HEK293 (cell line): Measurements from ENCODE around the gene ANKRA2.

Experiments used
- GFI1B ChIP-seq: fragments of 450-650 bp; formaldehyde crosslinking; IDR thresholded peaks from 2 replicates; pipeline ENCODE4 v1.5.1; 2016; ENCODE audit warnings: missing biosample characterization, missing genetic modification characterization
- SP2 ChIP-seq: fragments of 450-650 bp; formaldehyde crosslinking; IDR thresholded peaks from 2 replicates; pipeline ENCODE4 v1.5.1; 2016; ENCODE audit warnings: missing biosample characterization, missing genetic modification characterization
- ZFHX2 ChIP-seq: fragments of 450-650 bp; formaldehyde crosslinking; conservative IDR thresholded peaks from 2 replicates; pipeline ENCODE4 v1.5.1; 2016; ENCODE audit warnings: missing biosample characterization, missing genetic modification characterization
- ZNF133 ChIP-seq: fragments of 450-650 bp; formaldehyde crosslinking; IDR thresholded peaks from 2 replicates; pipeline ENCODE4 v1.5.1; 2016; ENCODE audit warnings: missing biosample characterization, missing genetic modification characterization
- ZNF223 ChIP-seq: fragments of 450-650 bp; formaldehyde crosslinking; IDR thresholded peaks from 2 replicates; pipeline ENCODE4 v1.5.1; 2016; ENCODE audit warnings: missing biosample characterization, missing genetic modification characterization
- ZNF292 ChIP-seq: fragments of 450-650 bp; formaldehyde crosslinking; IDR thresholded peaks from 2 replicates; pipeline ENCODE4 v1.5.1; 2016; ENCODE audit warnings: low read depth, missing biosample characterization, missing genetic modification characterization, borderline replicate concordance
- ZNF335 ChIP-seq: fragments of 450-650 bp; formaldehyde crosslinking; conservative IDR thresholded peaks from 2 replicates; pipeline ENCODE4 v1.5.1; 2016; ENCODE audit warnings: missing biosample characterization, missing genetic modification characterization
- ZNF404 ChIP-seq: fragments of 450-650 bp; formaldehyde crosslinking; IDR thresholded peaks from 2 replicates; pipeline ENCODE4 v1.5.1; 2017; ENCODE audit warnings: missing biosample characterization, missing genetic modification characterization
- ZNF548 ChIP-seq: fragments of 450-650 bp; formaldehyde crosslinking; IDR thresholded peaks from 2 replicates; pipeline ENCODE4 v1.5.1; 2016; ENCODE audit warnings: missing biosample characterization, missing genetic modification characterization
- ZNF560 ChIP-seq: fragments of 450-650 bp; formaldehyde crosslinking; IDR thresholded peaks from 2 replicates; pipeline ENCODE4 v1.5.1; 2017; ENCODE audit warnings: missing biosample characterization, missing genetic modification characterization, borderline replicate concordance
- ZNF561 ChIP-seq: fragments of 450-650 bp; IDR thresholded peaks from 2 replicates; pipeline ENCODE4 v1.5.1; 2018; ENCODE audit warnings: missing biosample characterization, missing genetic modification characterization, borderline replicate concordance
- ZNF658 ChIP-seq: fragments of 450-650 bp; formaldehyde crosslinking; IDR thresholded peaks from 2 replicates; pipeline ENCODE4; 2016; ENCODE audit warnings: missing biosample characterization, missing genetic modification characterization
- ZSCAN16 ChIP-seq: fragments of 450-650 bp; formaldehyde crosslinking; IDR thresholded peaks from 2 replicates; pipeline ENCODE4 v1.5.1; 2016; ENCODE audit warnings: missing biosample characterization, missing genetic modification characterization
- ZSCAN23 ChIP-seq: fragments of 450-650 bp; formaldehyde crosslinking; IDR thresholded peaks from 2 replicates; pipeline ENCODE4 v1.5.1; 2016; ENCODE audit warnings: missing biosample characterization, missing genetic modification characterization
- TF ChIP-seq, protein P1 (sequence below): fragments of 450-650 bp; formaldehyde crosslinking; IDR thresholded peaks from 2 replicates; pipeline ENCODE4 v1.5.1; 2016; ENCODE audit warnings: missing biosample characterization, missing genetic modification characterization
- TF ChIP-seq, protein P2 (sequence below): fragments of 450-650 bp; formaldehyde crosslinking; conservative IDR thresholded peaks from 2 replicates; pipeline ENCODE4 v1.5.1; 2016; ENCODE audit warnings: low read depth, missing biosample characterization, missing genetic modification characterization
- TF ChIP-seq, protein P3 (sequence below): fragments of 450-650 bp; formaldehyde crosslinking; IDR thresholded peaks from 2 replicates; pipeline ENCODE4 v1.5.1; 2016; ENCODE audit warnings: missing biosample characterization, missing genetic modification characterization

ANKRA2 gene

DNA sequence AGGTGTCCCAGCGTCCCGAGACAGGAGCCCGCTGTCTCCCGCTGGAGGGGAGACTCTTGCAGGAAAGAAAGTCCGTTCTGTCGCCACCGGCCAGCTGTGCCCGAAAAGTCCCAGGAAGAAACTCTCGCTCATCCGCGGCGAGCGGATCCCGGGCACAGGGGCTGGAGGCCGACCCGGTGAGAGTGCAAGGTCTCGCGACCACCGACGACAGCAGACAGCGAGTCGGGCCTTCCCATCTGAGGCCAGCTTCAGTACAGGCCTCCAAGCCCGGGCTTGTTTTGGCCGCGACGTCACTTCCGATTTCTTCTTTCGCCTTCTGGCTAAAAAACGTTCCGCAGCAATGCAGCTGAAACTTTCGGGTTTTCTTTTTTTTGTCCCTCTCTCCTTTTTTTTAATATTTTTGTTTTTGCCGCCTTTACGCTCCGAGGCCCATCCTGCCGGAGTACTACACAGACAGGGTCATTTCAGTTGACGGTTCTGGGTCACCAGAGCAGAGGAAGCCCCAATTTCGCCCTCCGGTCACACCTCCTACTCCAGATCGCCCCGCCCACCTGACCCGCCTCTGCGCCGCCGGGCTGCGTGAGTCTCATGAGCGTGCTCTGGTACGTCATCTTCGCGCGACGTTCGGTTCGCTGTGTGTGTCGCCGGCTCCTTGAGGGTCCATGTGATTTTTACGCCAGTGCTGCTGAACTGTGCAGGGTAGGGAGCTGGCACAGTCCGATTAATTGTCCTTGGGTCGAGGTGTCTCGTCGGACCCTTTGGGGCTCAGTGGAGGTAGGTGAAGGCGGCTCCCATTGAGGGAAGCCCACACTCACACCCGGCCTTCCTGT is at the start of gene ANKRA2, which contains the start of gene UTP15 (continued):
- TF ChIP-seq ZNF133 (tag by site-specific recombination) (no peak), ZSCAN23 (0 out of 2 replicates have a peak, but pooled peaks have one; percentile 7), ZNF560 (tag by site-specific recombination) (no peak), ZSCAN16 (tag by site-specific recombination) (no peak), ZNF548 (no peak), GFI1B (tag by site-specific recombination) (no peak), ZNF658 (no peak), ZNF223 (tag by site-specific recombination) (no peak), ZNF292 (tag by site-specific recombination) (no peak), ZNF561 (tag by site-specific recombination) (peak; percentile 64; the same call in 1 of the 2 replicates), ZNF404 (no peak), SP2 (tag by site-specific recombination) (peak; percentile 92), ZNF335 (peak; percentile 98), ZFHX2 (tag by site-specific recombination) (peak; percentile 94)
- TF ChIP-seq, protein P1, sequence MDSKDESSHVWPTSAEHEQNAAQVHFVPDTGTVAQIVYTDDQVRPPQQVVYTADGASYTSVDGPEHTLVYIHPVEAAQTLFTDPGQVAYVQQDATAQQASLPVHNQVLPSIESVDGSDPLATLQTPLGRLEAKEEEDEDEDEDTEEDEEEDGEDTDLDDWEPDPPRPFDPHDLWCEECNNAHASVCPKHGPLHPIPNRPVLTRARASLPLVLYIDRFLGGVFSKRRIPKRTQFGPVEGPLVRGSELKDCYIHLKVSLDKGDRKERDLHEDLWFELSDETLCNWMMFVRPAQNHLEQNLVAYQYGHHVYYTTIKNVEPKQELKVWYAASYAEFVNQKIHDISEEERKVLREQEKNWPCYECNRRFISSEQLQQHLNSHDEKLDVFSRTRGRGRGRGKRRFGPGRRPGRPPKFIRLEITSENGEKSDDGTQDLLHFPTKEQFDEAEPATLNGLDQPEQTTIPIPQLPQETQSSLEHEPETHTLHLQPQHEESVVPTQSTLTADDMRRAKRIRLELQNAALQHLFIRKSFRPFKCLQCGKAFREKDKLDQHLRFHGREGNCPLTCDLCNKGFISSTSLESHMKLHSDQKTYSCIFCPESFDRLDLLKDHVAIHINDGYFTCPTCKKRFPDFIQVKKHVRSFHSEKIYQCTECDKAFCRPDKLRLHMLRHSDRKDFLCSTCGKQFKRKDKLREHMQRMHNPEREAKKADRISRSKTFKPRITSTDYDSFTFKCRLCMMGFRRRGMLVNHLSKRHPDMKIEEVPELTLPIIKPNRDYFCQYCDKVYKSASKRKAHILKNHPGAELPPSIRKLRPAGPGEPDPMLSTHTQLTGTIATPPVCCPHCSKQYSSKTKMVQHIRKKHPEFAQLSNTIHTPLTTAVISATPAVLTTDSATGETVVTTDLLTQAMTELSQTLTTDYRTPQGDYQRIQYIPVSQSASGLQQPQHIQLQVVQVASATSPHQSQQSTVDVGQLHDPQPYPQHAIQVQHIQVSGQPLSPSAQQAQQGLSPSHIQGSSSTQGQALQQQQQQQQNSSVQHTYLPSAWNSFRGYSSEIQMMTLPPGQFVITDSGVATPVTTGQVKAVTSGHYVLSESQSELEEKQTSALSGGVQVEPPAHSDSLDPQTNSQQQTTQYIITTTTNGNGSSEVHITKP (tag by site-specific recombination), result peak; percentile 88
- TF ChIP-seq, protein P2, sequence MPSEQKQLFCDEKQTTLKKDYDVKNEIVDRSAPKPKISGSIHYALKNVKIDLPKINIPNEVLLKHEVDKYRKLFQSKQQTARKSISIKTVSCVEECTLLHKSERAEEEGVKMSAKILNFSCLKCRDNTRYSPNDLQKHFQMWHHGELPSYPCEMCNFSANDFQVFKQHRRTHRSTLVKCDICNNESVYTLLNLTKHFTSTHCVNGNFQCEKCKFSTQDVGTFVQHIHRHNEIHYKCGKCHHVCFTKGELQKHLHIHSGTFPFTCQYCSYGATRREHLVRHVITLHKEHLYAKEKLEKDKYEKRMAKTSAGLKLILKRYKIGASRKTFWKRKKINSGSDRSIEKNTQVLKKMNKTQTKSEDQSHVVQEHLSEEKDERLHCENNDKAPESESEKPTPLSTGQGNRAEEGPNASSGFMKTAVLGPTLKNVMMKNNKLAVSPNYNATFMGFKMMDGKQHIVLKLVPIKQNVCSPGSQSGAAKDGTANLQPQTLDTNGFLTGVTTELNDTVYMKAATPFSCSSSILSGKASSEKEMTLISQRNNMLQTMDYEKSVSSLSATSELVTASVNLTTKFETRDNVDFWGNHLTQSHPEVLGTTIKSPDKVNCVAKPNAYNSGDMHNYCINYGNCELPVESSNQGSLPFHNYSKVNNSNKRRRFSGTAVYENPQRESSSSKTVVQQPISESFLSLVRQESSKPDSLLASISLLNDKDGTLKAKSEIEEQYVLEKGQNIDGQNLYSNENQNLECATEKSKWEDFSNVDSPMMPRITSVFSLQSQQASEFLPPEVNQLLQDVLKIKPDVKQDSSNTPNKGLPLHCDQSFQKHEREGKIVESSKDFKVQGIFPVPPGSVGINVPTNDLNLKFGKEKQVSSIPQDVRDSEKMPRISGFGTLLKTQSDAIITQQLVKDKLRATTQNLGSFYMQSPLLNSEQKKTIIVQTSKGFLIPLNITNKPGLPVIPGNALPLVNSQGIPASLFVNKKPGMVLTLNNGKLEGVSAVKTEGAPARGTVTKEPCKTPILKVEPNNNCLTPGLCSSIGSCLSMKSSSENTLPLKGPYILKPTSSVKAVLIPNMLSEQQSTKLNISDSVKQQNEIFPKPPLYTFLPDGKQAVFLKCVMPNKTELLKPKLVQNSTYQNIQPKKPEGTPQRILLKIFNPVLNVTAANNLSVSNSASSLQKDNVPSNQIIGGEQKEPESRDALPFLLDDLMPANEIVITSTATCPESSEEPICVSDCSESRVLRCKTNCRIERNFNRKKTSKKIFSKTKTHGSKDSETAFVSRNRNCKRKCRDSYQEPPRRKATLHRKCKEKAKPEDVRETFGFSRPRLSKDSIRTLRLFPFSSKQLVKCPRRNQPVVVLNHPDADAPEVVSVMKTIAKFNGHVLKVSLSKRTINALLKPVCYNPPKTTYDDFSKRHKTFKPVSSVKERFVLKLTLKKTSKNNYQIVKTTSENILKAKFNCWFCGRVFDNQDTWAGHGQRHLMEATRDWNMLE (tag by site-specific recombination), result no peak
- TF ChIP-seq, protein P3, sequence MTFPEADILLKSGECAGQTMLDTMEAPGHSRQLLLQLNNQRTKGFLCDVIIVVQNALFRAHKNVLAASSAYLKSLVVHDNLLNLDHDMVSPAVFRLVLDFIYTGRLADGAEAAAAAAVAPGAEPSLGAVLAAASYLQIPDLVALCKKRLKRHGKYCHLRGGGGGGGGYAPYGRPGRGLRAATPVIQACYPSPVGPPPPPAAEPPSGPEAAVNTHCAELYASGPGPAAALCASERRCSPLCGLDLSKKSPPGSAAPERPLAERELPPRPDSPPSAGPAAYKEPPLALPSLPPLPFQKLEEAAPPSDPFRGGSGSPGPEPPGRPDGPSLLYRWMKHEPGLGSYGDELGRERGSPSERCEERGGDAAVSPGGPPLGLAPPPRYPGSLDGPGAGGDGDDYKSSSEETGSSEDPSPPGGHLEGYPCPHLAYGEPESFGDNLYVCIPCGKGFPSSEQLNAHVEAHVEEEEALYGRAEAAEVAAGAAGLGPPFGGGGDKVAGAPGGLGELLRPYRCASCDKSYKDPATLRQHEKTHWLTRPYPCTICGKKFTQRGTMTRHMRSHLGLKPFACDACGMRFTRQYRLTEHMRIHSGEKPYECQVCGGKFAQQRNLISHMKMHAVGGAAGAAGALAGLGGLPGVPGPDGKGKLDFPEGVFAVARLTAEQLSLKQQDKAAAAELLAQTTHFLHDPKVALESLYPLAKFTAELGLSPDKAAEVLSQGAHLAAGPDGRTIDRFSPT (tag by site-specific recombination), result no peak
